Spleen (tissue), 11 donors: ENCODE measurements around the gene EHMT2. TPM values are rescaled to one million over a fixed set of nuclear protein-coding genes. Genes with fewer than 3 reads are reported as not detected.
A peak's percentile ranks its signal among the peaks of the same experiment; 100 is the strongest.

Experiments
- DNase-seq: peaks from one replicate; pipeline ENCODE4 v3.0.0-alpha.2; 2020
- H3K27ac ChIP-seq, 8 donors: fragments of 200-600 bp; sonication (generic) in 7 of 8; 1 replicate in 4 of 8; 2 replicates in 4 of 8; pipeline versions ENCODE4 v1.5.0 to v1.8.0; 2016 to 2021; ENCODE audit warnings: inconsistent platforms in 4 of 8, mild to moderate bottlenecking in 4 of 8, moderate library complexity in 1 of 8
- H3K27me3 ChIP-seq, 7 donors: fragments of 200-600 bp; sonication (generic) in 6 of 7; replicated peaks in 1 of 7; 1 replicate in 4 of 7; 2 replicates in 3 of 7; pipeline versions ENCODE4 v1.5.0 to v1.8.0; 2016 to 2021; ENCODE audit warnings: inconsistent platforms in 3 of 7, mild to moderate bottlenecking in 1 of 7
- H3K36me3 ChIP-seq, 6 donors: fragments of 200-600 bp; sonication (generic) in 5 of 6; 1 replicate in 4 of 6; 2 replicates in 2 of 6; pipeline versions ENCODE4 v1.5.0 to v1.8.0; 2016 to 2021; ENCODE audit warnings: inconsistent platforms in 2 of 6
- H3K4me1 ChIP-seq, 6 donors: fragments of 200-600 bp; sonication (generic) in 5 of 6; 1 replicate in 3 of 6; 2 replicates in 3 of 6; pipeline versions ENCODE4 v1.5.0 to v1.8.0; 2016 to 2021; ENCODE audit warnings: inconsistent platforms in 3 of 6
- H3K4me3 ChIP-seq, 8 donors: fragments of 200-600 bp; sonication (generic) in 7 of 8; 1 replicate in 4 of 8; 2 replicates in 4 of 8; pipeline versions ENCODE4 v1.5.0 to v1.8.0; 2016 to 2021; ENCODE audit warnings: inconsistent platforms in 4 of 8, mild to moderate bottlenecking in 4 of 8, moderate library complexity in 2 of 8
- H3K9me3 ChIP-seq, 8 donors: fragments of 200-600 bp; sonication (generic) in 7 of 8; 1 replicate in 4 of 8; 2 replicates in 4 of 8; pipeline versions ENCODE4 v1.5.0 to v1.8.0; 2016 to 2021; ENCODE audit warnings: inconsistent platforms in 4 of 8
- CTCF ChIP-seq, 11 experiments: fragments of 200-600 bp in 7 of 11; fragments of 450-650 bp in 4 of 11; sonication (generic) in 4 of 11; IDR thresholded peaks in 8 of 11; conservative IDR thresholded peaks in 3 of 11; 1 replicate in 7 of 11; 2 replicates in 4 of 11; pipeline versions ENCODE4 v1.4.0 to v1.8.0; 2016 to 2021; ENCODE audit warnings: antibody characterized with exemption in 11 of 11, inconsistent platforms in 4 of 11, mild to moderate bottlenecking in 1 of 11
- POLR2A ChIP-seq, 3 donors: fragments of 450-650 bp; IDR thresholded peaks; one replicate each; pipeline ENCODE4 v1.5.1; 2017; ENCODE audit warnings: antibody characterized with exemption in 3 of 3, mild to moderate bottlenecking in 1 of 3
- POLR2AphosphoS5 ChIP-seq, 3 donors: sonication (generic); formaldehyde crosslinking; IDR thresholded peaks; one replicate each; pipeline ENCODE4 v1.5.1; 2017; ENCODE audit warnings: antibody characterized with exemption in 3 of 3
- WGBS, 5 donors: extraction: QIAGEN DNeasy Blood & Tissue Kit in 3 of 5; methylation state at CpG; one replicate each; pipeline versions ENCODE4 v1.1.5 to v1.1.7; 2013 to 2018; 5-methylcytosine and 5-hydroxymethylcytosine counted together
- intact Hi-C: fragments of 100-400 bp; cut with DNase I; formaldehyde crosslinking; loops from one replicate; pipeline ENCODE4 v1.15.0; 2023; ENCODE audit warnings: low total_unique reads
- polyA plus RNA-seq, 3 donors: library from polyadenylated mRNA; stranded (reverse); fragments of 200-250 nt; gene quantifications; one replicate each; pipeline ENCODE4 v1.2.1, GENCODE V29; 2013
- total RNA-seq, 7 donors: library from RNA; depleted of rRNA in 3 of 7; stranded (reverse); fragments of >200 nt in 3 of 7; fragmentation: NEBNext Ultra II Directional in 4 of 7; extraction: Animal tissue kit (Norgen Biotek cat#: 25700) in 4 of 7; gene quantifications; one replicate each; pipeline versions ENCODE4 v1.1.0 to v1.2.1, GENCODE V29; 2016 to 2021
- donor health status: healthy with polysubstance abuse.
- donor health status: DM: no; HTN: no; CAD: no; lungs with moderate emphysema.
- donor health status: DM: no; HTN: no; CAD: no.
- donor health status: Bipolar disorder and iron deficiency.
- donor health status: healthy.
- donor health status: DM: no; HTN: no; CAD: no.
- donor health status: DM: yes; HTN: yes; CAD: no.

The EHMT2 gene
- total and polyA plus RNA-seq, 10 donors = 36.5 to 66.1 (median 50.1) TPM

GRCh38 chr6:31945507-31946369, 48.2 kb upstream of the EHMT2 start, which contains the start of gene CFB:
Gene CFB (plus strand): TSS chr6:31946095. CDS start chr6:31946222, 127 bp downstream.
- Histone ChIP-seq H3K4me3 (peak within 1 kb of the TSS in 2 of 8 donors; percentile 11 to 18), H3K4me1 (peaks cover 0 to 19% (median 0%) of the 10 kb centered on the region in 6 donors), H3K27me3 (peaks cover 0 to 36% (median 0%) of the 10 kb centered on the region in 7 donors), H3K27ac (peak within 1 kb of the TSS in 7 of 8 donors; percentile 57 to 79 (median 67)), H3K9me3 (no peaks in the 10 kb centered on the region), H3K36me3 (peaks cover 0 to 52% (median 2%) of the 10 kb centered on the region in 6 donors)
- WGBS, 5 donors = 50 to 57% (median 54%) methylated on average over 11 of the region's 11 CpGs
- peak; percentile 70 for DNase-seq
- intact Hi-C loops = no loop called here
- TF ChIP-seq POLR2A (IDR thresholded peaks at IDR 0.05) (no peak), POLR2AphosphoS5 (IDR thresholded peaks at IDR 0.05) (peak in 2 of 3 donors; percentile 17 to 52)

- Histone ChIP-seq H3K27ac (peak overlapping the region in 7 of 8 donors; percentile 57 to 79 (median 67)), H3K4me3 (peak overlapping the region in 1 of 8 donors; percentile 6), H3K4me1 (peaks cover 0 to 19% (median 0%) of the 10 kb centered on the region in 6 donors), H3K9me3 (no peaks in the 10 kb centered on the region), H3K36me3 (peaks cover 0 to 52% (median 2%) of the 10 kb centered on the region in 6 donors), H3K27me3 (peaks cover 0 to 36% (median 0%) of the 10 kb centered on the region in 7 donors)
- WGBS, 5 donors = 72 to 88% (median 82%) methylated on average over 9 of the region's 9 CpGs
- intact Hi-C loops = no loop called here
- TF ChIP-seq POLR2AphosphoS5 (IDR thresholded peaks at IDR 0.05) (no peak), POLR2A (IDR thresholded peaks at IDR 0.05) (no peak)
- peak; percentile 35 for DNase-seq
These were observed 47.6 kb upstream of the EHMT2 start for GRCh38 chr6:31945154-31945506.

GRCh38 chr6:31943742-31944141, 46.2 kb upstream of the EHMT2 start:
- no peak for TF ChIP-seq CTCF (IDR thresholded peaks at IDR 0.05 in 8 of 11, conservative IDR thresholded peaks at IDR 0.05 in 3 of 11)
- TF ChIP-seq POLR2A (IDR thresholded peaks at IDR 0.05) = no peak
- TF ChIP-seq POLR2AphosphoS5 (IDR thresholded peaks at IDR 0.05) = no peak
- peak; percentile 52 for DNase-seq
- intact Hi-C loops = no loop called here
- peaks cover 0 to 36% (median 0%) of the 10 kb centered on the region in 7 donors for H3K27me3 ChIP-seq
- H3K4me1 ChIP-seq = peaks cover 0 to 19% (median 0%) of the 10 kb centered on the region in 6 donors
- no peak overlapping the region for H3K4me3 ChIP-seq
- H3K36me3 ChIP-seq = peaks cover 0 to 59% (median 2%) of the 10 kb centered on the region in 6 donors
- H3K9me3 ChIP-seq = no peaks in the 10 kb centered on the region
- 80 to 94% (median 87%) methylated on average over 3 of the region's 3 CpGs for WGBS, 5 donors
- H3K27ac ChIP-seq = no peak overlapping the region

- H3K27ac ChIP-seq = no peak overlapping the region
- no peak overlapping the region for H3K4me3 ChIP-seq
- WGBS, 5 donors = 9 to 20% (median 13%) methylated on average over 6 of the region's 6 CpGs
- H3K27me3 ChIP-seq = peaks cover 0 to 32% (median 0%) of the 10 kb centered on the region in 7 donors
- DNase-seq = peak; percentile 9
- TF ChIP-seq POLR2AphosphoS5 (IDR thresholded peaks at IDR 0.05) (no peak), POLR2A (IDR thresholded peaks at IDR 0.05) (no peak), CTCF (IDR thresholded peaks at IDR 0.05 in 8 of 11, conservative IDR thresholded peaks at IDR 0.05 in 3 of 11) (no peak)
- no peaks in the 10 kb centered on the region for H3K9me3 ChIP-seq
- intact Hi-C loops = no loop called here
- H3K36me3 ChIP-seq = peaks cover 0 to 64% (median 2%) of the 10 kb centered on the region in 6 donors
- peaks cover 0 to 7% (median 0%) of the 10 kb centered on the region in 6 donors for H3K4me1 ChIP-seq
These were observed 42.8 kb upstream of the EHMT2 start for GRCh38 chr6:31940256-31940664.

GRCh38 chr6:31935823-31936222, 38.3 kb upstream of the EHMT2 start:
- no peaks in the 10 kb centered on the region for H3K4me1 ChIP-seq
- H3K27me3 ChIP-seq = no peaks in the 10 kb centered on the region
- intact Hi-C loops = no loop called here
- no peak overlapping the region for H3K4me3 ChIP-seq
- peaks cover 0 to 45% (median 0%) of the 10 kb centered on the region in 6 donors for H3K36me3 ChIP-seq
- no peak overlapping the region for H3K27ac ChIP-seq
- 79 to 87% (median 85%) methylated on average over 9 of the region's 9 CpGs for WGBS, 5 donors
- H3K9me3 ChIP-seq = no peaks in the 10 kb centered on the region
- DNase-seq = peak; percentile 29
- TF ChIP-seq POLR2AphosphoS5 (IDR thresholded peaks at IDR 0.05) (no peak), CTCF (IDR thresholded peaks at IDR 0.05 in 8 of 11, conservative IDR thresholded peaks at IDR 0.05 in 3 of 11) (no peak), POLR2A (IDR thresholded peaks at IDR 0.05) (no peak)
